HL-60 (cell line): ENCODE results near the gene RTTN.

ENCODE experiments used
- DNase-seq, 2 experiments: peaks; one replicate each; pipeline ENCODE4 v3.0.0-alpha.2; 2010 to 2020; ENCODE audit warnings: low read depth in 1 of 2, low spot score in 1 of 2
- H3K27ac ChIP-seq: fragments of 250-450 bp; sonication (Bioruptor Pico); replicated peaks from 2 replicates; pipeline ENCODE4 v1.5.1; 2020; ENCODE audit warnings: mild to moderate bottlenecking, moderate library complexity
- H3K27me3 ChIP-seq: fragments of 250-450 bp; sonication (Bioruptor Pico); 2 replicates; pipeline ENCODE4 v1.5.1; 2021; ENCODE audit warnings: mild to moderate bottlenecking, moderate library complexity; ENCODE audit not compliant: insufficient read depth, poor library complexity, severe bottlenecking
- H3K4me3 ChIP-seq: replicated peaks from 2 replicates; pipeline ENCODE4 v1.5.1; 2011; ENCODE audit warnings: mild to moderate bottlenecking, control low read depth, low read length; ENCODE audit not compliant: insufficient read depth
- GABPA ChIP-seq: IDR thresholded peaks from 2 replicates; pipeline ENCODE4 v1.6.1; 2012; ENCODE audit warnings: low read depth
- POLR2AphosphoS5 ChIP-seq: IDR thresholded peaks from 2 replicates; pipeline ENCODE4 v1.6.1; 2012; ENCODE audit warnings: low read depth
- SPI1 ChIP-seq: IDR thresholded peaks from 2 replicates; pipeline ENCODE4 v1.6.1; 2012; ENCODE audit warnings: low read depth, mild to moderate bottlenecking, borderline replicate concordance
- TF ChIP-seq, protein P1 (sequence below): IDR thresholded peaks from one replicate; pipeline ENCODE4 v1.5.1; 2011; ENCODE audit warnings: low read length, control low read depth, inconsistent platforms; ENCODE audit not compliant: insufficient read depth
- TF ChIP-seq, protein P2 (sequence below): IDR thresholded peaks from 2 replicates; pipeline ENCODE4 v1.6.1; 2012; ENCODE audit warnings: low read depth; ENCODE audit not compliant: insufficient replicate concordance

RTTN gene

GRCh38 chr18:70074116-70074515 is 131.4 kb downstream of the RTTN start:
- no peak for DNase-seq
- TF ChIP-seq, protein P1, sequence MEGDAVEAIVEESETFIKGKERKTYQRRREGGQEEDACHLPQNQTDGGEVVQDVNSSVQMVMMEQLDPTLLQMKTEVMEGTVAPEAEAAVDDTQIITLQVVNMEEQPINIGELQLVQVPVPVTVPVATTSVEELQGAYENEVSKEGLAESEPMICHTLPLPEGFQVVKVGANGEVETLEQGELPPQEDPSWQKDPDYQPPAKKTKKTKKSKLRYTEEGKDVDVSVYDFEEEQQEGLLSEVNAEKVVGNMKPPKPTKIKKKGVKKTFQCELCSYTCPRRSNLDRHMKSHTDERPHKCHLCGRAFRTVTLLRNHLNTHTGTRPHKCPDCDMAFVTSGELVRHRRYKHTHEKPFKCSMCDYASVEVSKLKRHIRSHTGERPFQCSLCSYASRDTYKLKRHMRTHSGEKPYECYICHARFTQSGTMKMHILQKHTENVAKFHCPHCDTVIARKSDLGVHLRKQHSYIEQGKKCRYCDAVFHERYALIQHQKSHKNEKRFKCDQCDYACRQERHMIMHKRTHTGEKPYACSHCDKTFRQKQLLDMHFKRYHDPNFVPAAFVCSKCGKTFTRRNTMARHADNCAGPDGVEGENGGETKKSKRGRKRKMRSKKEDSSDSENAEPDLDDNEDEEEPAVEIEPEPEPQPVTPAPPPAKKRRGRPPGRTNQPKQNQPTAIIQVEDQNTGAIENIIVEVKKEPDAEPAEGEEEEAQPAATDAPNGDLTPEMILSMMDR: no peak
- no peak for TF ChIP-seq POLR2AphosphoS5
- TF ChIP-seq SPI1: no peak
- no peak for TF ChIP-seq GABPA
- TF ChIP-seq, protein P2, sequence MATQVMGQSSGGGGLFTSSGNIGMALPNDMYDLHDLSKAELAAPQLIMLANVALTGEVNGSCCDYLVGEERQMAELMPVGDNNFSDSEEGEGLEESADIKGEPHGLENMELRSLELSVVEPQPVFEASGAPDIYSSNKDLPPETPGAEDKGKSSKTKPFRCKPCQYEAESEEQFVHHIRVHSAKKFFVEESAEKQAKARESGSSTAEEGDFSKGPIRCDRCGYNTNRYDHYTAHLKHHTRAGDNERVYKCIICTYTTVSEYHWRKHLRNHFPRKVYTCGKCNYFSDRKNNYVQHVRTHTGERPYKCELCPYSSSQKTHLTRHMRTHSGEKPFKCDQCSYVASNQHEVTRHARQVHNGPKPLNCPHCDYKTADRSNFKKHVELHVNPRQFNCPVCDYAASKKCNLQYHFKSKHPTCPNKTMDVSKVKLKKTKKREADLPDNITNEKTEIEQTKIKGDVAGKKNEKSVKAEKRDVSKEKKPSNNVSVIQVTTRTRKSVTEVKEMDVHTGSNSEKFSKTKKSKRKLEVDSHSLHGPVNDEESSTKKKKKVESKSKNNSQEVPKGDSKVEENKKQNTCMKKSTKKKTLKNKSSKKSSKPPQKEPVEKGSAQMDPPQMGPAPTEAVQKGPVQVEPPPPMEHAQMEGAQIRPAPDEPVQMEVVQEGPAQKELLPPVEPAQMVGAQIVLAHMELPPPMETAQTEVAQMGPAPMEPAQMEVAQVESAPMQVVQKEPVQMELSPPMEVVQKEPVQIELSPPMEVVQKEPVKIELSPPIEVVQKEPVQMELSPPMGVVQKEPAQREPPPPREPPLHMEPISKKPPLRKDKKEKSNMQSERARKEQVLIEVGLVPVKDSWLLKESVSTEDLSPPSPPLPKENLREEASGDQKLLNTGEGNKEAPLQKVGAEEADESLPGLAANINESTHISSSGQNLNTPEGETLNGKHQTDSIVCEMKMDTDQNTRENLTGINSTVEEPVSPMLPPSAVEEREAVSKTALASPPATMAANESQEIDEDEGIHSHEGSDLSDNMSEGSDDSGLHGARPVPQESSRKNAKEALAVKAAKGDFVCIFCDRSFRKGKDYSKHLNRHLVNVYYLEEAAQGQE: no peak
- H3K4me3 ChIP-seq: no peak overlapping the region
- no peaks in the 10 kb centered on the region for H3K27me3 ChIP-seq
- H3K27ac ChIP-seq: no peak overlapping the region

- TF ChIP-seq POLR2AphosphoS5 (no peak), GABPA (no peak), SPI1 (no peak)
- TF ChIP-seq, protein P1: no peak
- TF ChIP-seq, protein P2: no peak
- no peaks in the 10 kb centered on the region for H3K27me3 ChIP-seq
- no peak overlapping the region for H3K4me3 ChIP-seq
- H3K27ac ChIP-seq: no peak overlapping the region
- no peak for DNase-seq
Observed at GRCh38 chr18:70073432-70073831, 132.1 kb downstream of the RTTN start.

GRCh38 chr18:70072678-70073077 is 132.8 kb downstream of the RTTN start:
- no peak overlapping the region for H3K27ac ChIP-seq
- no peak for DNase-seq
- TF ChIP-seq, protein P1: no peak
- no peak for TF ChIP-seq POLR2AphosphoS5
- no peak for TF ChIP-seq GABPA
- no peak for TF ChIP-seq SPI1
- TF ChIP-seq, protein P2: no peak
- no peaks in the 10 kb centered on the region for H3K27me3 ChIP-seq
- H3K4me3 ChIP-seq: no peak overlapping the region
